GM06990 (cell line): ENCODE measurements around the gene BRCC3.
"Not testable (repeated sequence)": the region's sequence is repeated elsewhere in the genome, so short reads cannot be mapped to it uniquely, and the experiment has no call there.

ENCODE experiments used
- DNase-seq: peaks from one replicate; pipeline ENCODE4 v3.0.0-alpha.2; 2011; ENCODE audit not compliant: insufficient read length; ENCODE audit errors: extremely low read depth
- H3K27me3 ChIP-seq: replicated peaks from 2 replicates; pipeline ENCODE4 v1.6.0; 2011; ENCODE audit warnings: low read length; ENCODE audit not compliant: control insufficient read depth, insufficient read depth
- H3K36me3 ChIP-seq: 2 replicates; pipeline ENCODE4 v1.5.1; 2011; ENCODE audit warnings: low read length; ENCODE audit not compliant: control insufficient read depth, insufficient read depth
- H3K4me3 ChIP-seq: replicated peaks from 2 replicates; pipeline ENCODE4 v1.5.1; 2011; ENCODE audit warnings: low read depth, mild to moderate bottlenecking, control low read depth, low read length
- TF ChIP-seq, protein P1 (sequence below): IDR thresholded peaks from 2 replicates; pipeline ENCODE4 v1.5.1; 2011; ENCODE audit warnings: low read length, control low read depth, mild to moderate bottlenecking, inconsistent platforms; ENCODE audit not compliant: insufficient read depth, poor library complexity, severe bottlenecking

The BRCC3 gene

GRCh38 chrX:155132110-155132509, 60.8 kb downstream of the BRCC3 start:
- H3K27me3 ChIP-seq = no peaks in the 10 kb centered on the region

GRCh38 chrX:155134255-155134654, 62.9 kb downstream of the BRCC3 start:
- TF ChIP-seq, protein P1, sequence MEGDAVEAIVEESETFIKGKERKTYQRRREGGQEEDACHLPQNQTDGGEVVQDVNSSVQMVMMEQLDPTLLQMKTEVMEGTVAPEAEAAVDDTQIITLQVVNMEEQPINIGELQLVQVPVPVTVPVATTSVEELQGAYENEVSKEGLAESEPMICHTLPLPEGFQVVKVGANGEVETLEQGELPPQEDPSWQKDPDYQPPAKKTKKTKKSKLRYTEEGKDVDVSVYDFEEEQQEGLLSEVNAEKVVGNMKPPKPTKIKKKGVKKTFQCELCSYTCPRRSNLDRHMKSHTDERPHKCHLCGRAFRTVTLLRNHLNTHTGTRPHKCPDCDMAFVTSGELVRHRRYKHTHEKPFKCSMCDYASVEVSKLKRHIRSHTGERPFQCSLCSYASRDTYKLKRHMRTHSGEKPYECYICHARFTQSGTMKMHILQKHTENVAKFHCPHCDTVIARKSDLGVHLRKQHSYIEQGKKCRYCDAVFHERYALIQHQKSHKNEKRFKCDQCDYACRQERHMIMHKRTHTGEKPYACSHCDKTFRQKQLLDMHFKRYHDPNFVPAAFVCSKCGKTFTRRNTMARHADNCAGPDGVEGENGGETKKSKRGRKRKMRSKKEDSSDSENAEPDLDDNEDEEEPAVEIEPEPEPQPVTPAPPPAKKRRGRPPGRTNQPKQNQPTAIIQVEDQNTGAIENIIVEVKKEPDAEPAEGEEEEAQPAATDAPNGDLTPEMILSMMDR = no peak
- Histone ChIP-seq H3K27me3 (no peaks in the 10 kb centered on the region), H3K4me3 (no peak overlapping the region), H3K36me3 (no peaks in the 10 kb centered on the region)
- no peak for DNase-seq

More at GRCh38 chrX:155132110-155132509, 60.8 kb downstream of the BRCC3 start:
- Histone ChIP-seq H3K4me3 (no peak overlapping the region), H3K36me3 (no peaks in the 10 kb centered on the region)
- no peak for DNase-seq
- TF ChIP-seq, protein P1 = no peak

- TF ChIP-seq, protein P1 = no peak
- Histone ChIP-seq H3K27me3 (no peaks in the 10 kb centered on the region), H3K4me3 (no peak overlapping the region), H3K36me3 (no peaks in the 10 kb centered on the region)
- DNase-seq = no peak
These were observed 72.7 kb downstream of the BRCC3 start for GRCh38 chrX:155143959-155144548.

DNA sequence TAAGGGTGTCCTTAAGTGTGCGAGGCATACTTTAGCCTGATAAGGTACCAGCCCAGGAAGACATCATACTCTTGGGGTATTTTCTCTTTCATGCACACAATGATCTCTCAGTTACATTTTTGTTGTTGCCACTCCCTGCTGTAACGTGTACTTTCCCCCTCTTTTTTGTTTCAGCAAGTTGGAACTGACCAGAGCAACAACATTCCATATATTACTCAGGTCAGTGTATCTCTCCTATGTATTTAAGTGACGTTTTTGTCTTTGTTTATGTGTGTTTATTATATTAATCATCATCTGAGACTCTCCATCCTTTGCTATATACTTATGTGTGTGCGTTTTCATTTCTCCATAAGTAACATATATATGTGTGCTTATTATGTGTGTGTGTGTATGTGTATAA, 73.6 kb downstream of the BRCC3 start:
- no peaks in the 10 kb centered on the region for H3K27me3 ChIP-seq
- no peak overlapping the region for H3K4me3 ChIP-seq
- TF ChIP-seq, protein P1 = no peak
- DNase-seq = no peak
- no peaks in the 10 kb centered on the region for H3K36me3 ChIP-seq

GRCh38 chrX:155147612-155148011, 76.3 kb downstream of the BRCC3 start:
- not testable (repeated sequence) for DNase-seq, H3K27me3 ChIP-seq, H3K4me3 ChIP-seq, H3K36me3 ChIP-seq

DNA sequence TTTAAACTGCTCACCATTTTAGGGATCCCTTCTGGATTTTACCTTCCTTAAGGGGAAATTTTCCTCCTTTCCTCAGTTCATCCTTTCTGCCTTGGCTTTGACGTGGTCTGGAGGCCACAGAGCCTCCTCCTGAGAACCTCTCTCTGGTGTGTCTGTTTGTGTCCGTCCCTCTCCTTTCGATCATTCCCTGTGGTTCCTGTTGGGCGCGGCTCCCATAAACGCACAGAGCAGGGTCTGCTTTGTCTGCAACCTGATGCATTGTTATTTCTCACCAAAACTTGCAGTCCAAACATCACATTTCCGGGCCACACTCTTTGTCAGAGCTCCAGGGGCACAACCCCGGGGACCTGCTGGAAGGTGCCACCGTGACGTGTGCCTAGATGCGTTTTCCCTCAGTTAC, 76.9 kb downstream of the BRCC3 start:
- not testable (repeated sequence) for H3K27me3 ChIP-seq, H3K36me3 ChIP-seq, DNase-seq, H3K4me3 ChIP-seq
